IPS-20b (cell line): ENCODE results near the gene CD151.

Experiments
- H3K27ac ChIP-seq: one replicate; pipeline ENCODE4 v1.5.1; 2013; ENCODE audit warnings: low read length
- H3K27me3 ChIP-seq: 2 replicates; pipeline ENCODE4 v1.6.1; 2013; ENCODE audit warnings: mild to moderate bottlenecking, low read length, inconsistent platforms; ENCODE audit not compliant: insufficient read depth
- H3K36me3 ChIP-seq: 2 replicates; pipeline ENCODE4 v1.6.1; 2013; ENCODE audit warnings: low read depth, mild to moderate bottlenecking, inconsistent platforms, low read length, moderate library complexity; ENCODE audit not compliant: insufficient read depth
- H3K4me1 ChIP-seq: 2 replicates; pipeline ENCODE4 v1.6.1; 2013; ENCODE audit warnings: mild to moderate bottlenecking, control low read depth, inconsistent platforms, low read length, moderate library complexity; ENCODE audit not compliant: insufficient read depth
- H3K4me3 ChIP-seq: 2 replicates; pipeline ENCODE4 v1.5.1; 2013; ENCODE audit warnings: mild to moderate bottlenecking, low read length, inconsistent platforms
- H3K9ac ChIP-seq: 2 replicates; pipeline ENCODE4 v1.6.1; 2013; ENCODE audit warnings: low read depth, mild to moderate bottlenecking, inconsistent platforms, low read length, moderate library complexity
- H3K9me3 ChIP-seq: 2 replicates; pipeline ENCODE4 v1.6.1; 2013; ENCODE audit warnings: mild to moderate bottlenecking, low read depth, low read length, inconsistent platforms; ENCODE audit not compliant: insufficient read depth

The CD151 gene

DNA sequence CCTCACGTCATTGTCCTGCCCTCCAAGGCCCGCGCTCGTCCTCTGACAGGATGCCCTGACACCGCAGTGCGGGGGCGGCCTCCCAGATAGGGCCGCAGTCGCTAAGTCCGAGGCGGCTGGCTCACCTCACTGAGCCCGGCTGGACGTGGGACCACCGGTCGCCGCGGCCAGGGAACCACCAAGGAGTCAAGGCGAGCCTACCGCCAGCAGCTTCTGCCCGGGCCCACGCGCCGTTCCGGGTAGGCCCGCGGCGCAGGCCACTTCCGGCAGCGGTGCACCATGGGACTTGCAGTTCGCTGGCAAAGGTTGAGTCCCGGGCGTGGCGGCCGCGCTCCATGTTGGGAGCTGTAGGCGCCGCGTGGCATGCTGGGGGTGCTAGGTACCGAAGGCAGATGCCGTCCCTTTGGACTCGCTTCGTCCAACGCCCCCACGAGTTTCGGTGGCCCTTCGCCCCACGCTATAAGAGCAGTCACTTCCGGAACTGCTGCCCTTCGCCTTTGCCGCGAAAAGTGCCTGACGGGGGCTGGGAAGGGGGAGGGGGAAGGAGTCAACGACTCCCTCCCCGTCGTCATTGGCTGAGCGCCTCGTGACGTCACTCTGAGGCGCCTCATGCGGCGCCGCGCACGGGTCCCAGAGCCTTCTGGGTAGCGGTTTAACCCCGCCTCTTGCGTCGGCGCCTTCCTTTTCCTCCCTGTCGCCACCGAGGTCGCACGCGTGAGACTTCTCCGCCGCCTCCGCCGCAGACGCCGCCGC is 23.3 kb upstream of the CD151 start, which contains the start of gene RPLP2:
RPLP2 (plus strand) TSS at position 681 of the 753 bp plus-strand sequence. CDS start 268 bp downstream, outside the sequence.
- H3K9ac ChIP-seq: peak within 1 kb of the TSS; percentile 100
- H3K4me3 ChIP-seq: peak within 1 kb of the TSS; percentile 97
- H3K9me3 ChIP-seq: no peaks in the 10 kb centered on the region
- peaks cover 37% of the 10 kb centered on the region for H3K36me3 ChIP-seq
- H3K4me1 ChIP-seq: peaks cover 8% of the 10 kb centered on the region; the same call in 1 of the 2 replicates
- H3K27ac ChIP-seq: peak within 1 kb of the TSS; percentile 100
- H3K27me3 ChIP-seq: no peaks in the 10 kb centered on the region

GRCh38 chr11:810040-810567 is 22.6 kb upstream of the CD151 start:
- Histone ChIP-seq H3K36me3 (peaks cover 41% of the 10 kb centered on the region), H3K27me3 (no peaks in the 10 kb centered on the region), H3K4me3 (peak overlapping the region; percentile 97), H3K4me1 (peaks cover 6% of the 10 kb centered on the region; the same call in 1 of the 2 replicates), H3K9ac (peak overlapping the region; percentile 100), H3K9me3 (no peaks in the 10 kb centered on the region), H3K27ac (peak overlapping the region; percentile 80)

- peaks cover 42% of the 10 kb centered on the region for H3K36me3 ChIP-seq
- peak overlapping the region; percentile 100; the same call in 1 of the 2 replicates for H3K9ac ChIP-seq
Observed at GRCh38 chr11:811446-812245, 21.1 kb upstream of the CD151 start.

DNA sequence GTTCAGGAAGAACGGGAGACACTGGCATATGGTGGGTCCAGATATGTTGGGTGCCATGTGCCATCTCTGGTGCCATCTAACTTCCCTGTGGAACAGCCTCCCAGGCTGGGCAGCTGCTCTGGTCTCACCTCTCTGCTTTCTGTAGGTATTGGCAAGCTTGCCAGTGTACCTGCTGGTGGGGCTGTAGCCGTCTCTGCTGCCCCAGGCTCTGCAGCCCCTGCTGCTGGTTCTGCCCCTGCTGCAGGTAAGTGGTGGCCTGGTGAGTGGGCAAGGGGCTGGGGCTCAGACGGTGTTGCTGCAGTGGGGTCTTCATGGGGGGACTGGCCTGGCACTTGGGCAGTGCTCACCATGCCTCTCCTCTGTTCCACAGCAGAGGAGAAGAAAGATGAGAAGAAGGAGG is 20.4 kb upstream of the CD151 start:
- Histone ChIP-seq H3K36me3 (peaks cover 42% of the 10 kb centered on the region), H3K27ac (no peak overlapping the region)

More at GRCh38 chr11:811446-812245, 21.1 kb upstream of the CD151 start:
- no peaks in the 10 kb centered on the region for H3K9me3 ChIP-seq
- H3K27ac ChIP-seq: no peak overlapping the region
- H3K4me1 ChIP-seq: peaks cover 6% of the 10 kb centered on the region; the same call in 1 of the 2 replicates
- H3K4me3 ChIP-seq: peak overlapping the region; percentile 97
- H3K27me3 ChIP-seq: no peaks in the 10 kb centered on the region

DNA sequence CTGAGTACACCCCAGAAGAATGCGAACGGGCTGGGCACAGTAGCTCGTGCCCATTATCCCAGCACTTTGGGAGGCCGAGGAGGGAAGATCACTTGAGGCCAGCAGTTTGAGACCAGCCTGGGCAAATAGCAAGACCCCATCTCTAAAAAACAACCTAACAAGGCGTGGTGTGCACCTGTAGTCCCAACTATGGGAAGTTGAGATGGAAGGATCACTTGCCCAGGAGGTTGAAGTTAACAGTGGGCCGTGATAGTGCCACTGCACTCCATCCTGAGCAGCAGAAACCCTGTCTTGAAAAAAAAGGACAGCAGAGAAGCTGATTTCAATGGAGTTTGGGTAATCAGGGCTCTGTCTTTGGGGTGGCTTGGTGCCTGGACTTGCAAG is 19.7 kb upstream of the CD151 start:
- Histone ChIP-seq H3K4me1 (peaks cover 6% of the 10 kb centered on the region; the same call in 1 of the 2 replicates), H3K27me3 (no peaks in the 10 kb centered on the region), H3K27ac (no peak overlapping the region), H3K36me3 (peaks cover 42% of the 10 kb centered on the region), H3K9me3 (no peaks in the 10 kb centered on the region), H3K9ac (no peak overlapping the region), H3K4me3 (no peak overlapping the region)

More for the DNA sequence above, 20.4 kb upstream of the CD151 start:
- H3K9me3 ChIP-seq: no peaks in the 10 kb centered on the region
- H3K9ac ChIP-seq: no peak overlapping the region
- peaks cover 6% of the 10 kb centered on the region; the same call in 1 of the 2 replicates for H3K4me1 ChIP-seq
- H3K4me3 ChIP-seq: no peak overlapping the region
- no peaks in the 10 kb centered on the region for H3K27me3 ChIP-seq

- H3K4me3 ChIP-seq: no peak overlapping the region
- H3K4me1 ChIP-seq: peaks cover 6% of the 10 kb centered on the region; the same call in 1 of the 2 replicates
- no peaks in the 10 kb centered on the region for H3K27me3 ChIP-seq
- H3K9me3 ChIP-seq: no peaks in the 10 kb centered on the region
- peak overlapping the region; percentile 56 for H3K27ac ChIP-seq
- peaks cover 42% of the 10 kb centered on the region for H3K36me3 ChIP-seq
- no peak overlapping the region for H3K9ac ChIP-seq
Observed at GRCh38 chr11:813456-814096, 19.2 kb upstream of the CD151 start.

- no peak overlapping the region for H3K9ac ChIP-seq
- peaks cover 38% of the 10 kb centered on the region for H3K36me3 ChIP-seq
- no peaks in the 10 kb centered on the region for H3K27me3 ChIP-seq
- H3K4me1 ChIP-seq: peaks cover 5% of the 10 kb centered on the region; the same call in 1 of the 2 replicates
- H3K27ac ChIP-seq: no peak overlapping the region
- no peaks in the 10 kb centered on the region for H3K9me3 ChIP-seq
- no peak overlapping the region for H3K4me3 ChIP-seq
Observed at GRCh38 chr11:815675-816432, 16.9 kb upstream of the CD151 start.

DNA sequence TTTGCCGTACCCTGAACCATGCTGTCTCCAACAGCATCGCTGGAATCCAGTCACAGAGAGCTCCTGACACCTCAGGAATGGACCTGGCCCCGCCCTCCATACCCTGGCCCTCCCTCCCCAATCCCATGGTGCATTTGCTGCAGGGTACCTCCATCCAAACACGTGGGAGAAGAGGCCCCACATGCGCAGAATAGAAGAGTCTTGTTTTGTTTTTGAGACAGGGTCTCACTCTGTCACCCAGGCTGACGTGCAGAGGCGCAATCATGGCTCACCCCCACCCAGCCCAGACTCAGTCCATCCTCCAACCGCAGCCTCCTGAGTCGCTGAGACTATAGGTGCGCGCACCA is 16.3 kb upstream of the CD151 start:
- H3K9ac ChIP-seq: no peak overlapping the region
- H3K27me3 ChIP-seq: no peaks in the 10 kb centered on the region
- no peak overlapping the region for H3K4me3 ChIP-seq
- H3K36me3 ChIP-seq: peaks cover 32% of the 10 kb centered on the region
- H3K4me1 ChIP-seq: no peaks in the 10 kb centered on the region; the same call in 1 of the 2 replicates
- no peak overlapping the region for H3K27ac ChIP-seq
- H3K9me3 ChIP-seq: no peaks in the 10 kb centered on the region

DNA sequence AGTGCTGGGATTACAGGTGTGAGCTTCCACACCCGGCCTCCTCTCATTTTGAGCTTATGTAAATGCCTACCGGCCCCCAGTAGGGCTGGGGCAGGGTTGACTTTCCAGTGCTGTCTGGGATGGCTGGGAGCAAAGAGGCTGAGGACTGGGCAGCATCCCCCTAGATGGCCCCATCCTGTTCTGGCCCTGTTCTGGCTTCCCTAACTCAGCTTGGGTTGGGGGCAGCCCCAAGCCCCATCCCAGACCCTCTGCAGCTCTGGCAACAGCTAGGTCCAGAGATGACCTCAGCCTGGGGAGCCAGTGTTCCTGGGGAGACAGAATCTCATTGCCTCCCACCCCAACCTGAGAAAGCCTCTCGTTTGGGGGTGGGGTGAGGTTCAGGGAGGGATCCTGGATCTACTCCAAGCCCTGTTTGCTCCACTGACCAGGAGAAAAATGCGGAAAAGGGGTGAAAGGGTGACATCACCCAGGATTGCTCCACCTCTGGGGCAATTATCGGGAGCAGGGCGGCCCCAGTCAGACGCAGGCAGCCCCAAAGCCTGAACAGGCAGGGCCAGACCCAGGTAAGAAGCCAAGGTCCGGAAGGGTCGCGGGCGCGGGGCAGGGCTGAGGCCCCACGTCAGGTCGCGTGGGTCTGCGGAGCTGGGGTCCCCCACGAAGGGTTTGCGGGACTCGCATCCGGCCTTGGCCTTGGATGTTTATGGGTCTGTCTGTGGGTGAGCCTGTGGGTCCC is 14.2 kb upstream of the CD151 start, which contains the start of gene PNPLA2:
PNPLA2 (plus strand) TSS at position 519 of the 733 bp plus-strand sequence. CDS start 805 bp downstream, outside the sequence.
- Histone ChIP-seq H3K36me3 (peaks cover 14% of the 10 kb centered on the region; the same call in 1 of the 2 replicates), H3K27me3 (no peaks in the 10 kb centered on the region), H3K4me1 (no peaks in the 10 kb centered on the region; the same call in 1 of the 2 replicates), H3K9ac (peak within 1 kb of the TSS; percentile 51; the same call in 1 of the 2 replicates), H3K27ac (no peak within 1 kb of the TSS), H3K4me3 (peak within 1 kb of the TSS; percentile 74), H3K9me3 (no peaks in the 10 kb centered on the region)
